Measurements from ENCODE around the gene MBOAT1.

The MBOAT1 gene

GRCh38 chr6:20128018-20128417 is 84.3 kb downstream of the MBOAT1 start:
- DNase-seq, result no peak

GRCh38 chr6:20126789-20127653 is 85.2 kb downstream of the MBOAT1 start:
- peak; percentile 70 for DNase-seq

- no peak for DNase-seq
Observed at GRCh38 chr6:20126102-20126752, 86.0 kb downstream of the MBOAT1 start.

GRCh38 chr6:20124545-20124944 is 87.7 kb downstream of the MBOAT1 start:
- no peak for DNase-seq

GRCh38 chr6:20119485-20119884 is 92.8 kb downstream of the MBOAT1 start:
- DNase-seq, result no peak

GRCh38 chr6:20118892-20119291 is 93.4 kb downstream of the MBOAT1 start:
- no peak for DNase-seq

GRCh38 chr6:20117474-20117873 is 94.8 kb downstream of the MBOAT1 start:
- no peak for DNase-seq

GRCh38 chr6:20116792-20117191 is 95.5 kb downstream of the MBOAT1 start:
- no peak for DNase-seq

GRCh38 chr6:20115246-20115980 is 96.9 kb downstream of the MBOAT1 start:
- no peak for DNase-seq

- no peak for DNase-seq
Observed at GRCh38 chr6:20113649-20114224, 98.5 kb downstream of the MBOAT1 start.

GRCh38 chr6:20112841-20113240 is 99.4 kb downstream of the MBOAT1 start:
- no peak for DNase-seq

- no peak for DNase-seq
Observed at GRCh38 chr6:20112241-20112640, 100.0 kb downstream of the MBOAT1 start.

- DNase-seq, result no peak
Observed at GRCh38 chr6:20110478-20110877, 101.8 kb downstream of the MBOAT1 start.

- no peak for DNase-seq
Observed at GRCh38 chr6:20109526-20109925, 102.7 kb downstream of the MBOAT1 start.

- no peak for DNase-seq
Observed at GRCh38 chr6:20105838-20106237, 106.4 kb downstream of the MBOAT1 start.

GRCh38 chr6:20104696-20105095 is 107.6 kb downstream of the MBOAT1 start:
- no peak for DNase-seq

GRCh38 chr6:20102397-20103073 is 109.7 kb downstream of the MBOAT1 start:
- no peak for DNase-seq

GRCh38 chr6:20099156-20099555 is 113.1 kb downstream of the MBOAT1 start:
- DNase-seq, result no peak

GRCh38 chr6:20098267-20098876 is 113.9 kb downstream of the MBOAT1 start:
- DNase-seq, result no peak

- no peak for DNase-seq
Observed at GRCh38 chr6:20096536-20096935, 115.7 kb downstream of the MBOAT1 start.

- no peak for DNase-seq
Observed at GRCh38 chr6:20095436-20095835, 116.8 kb downstream of the MBOAT1 start.

GRCh38 chr6:20092071-20092566 is 120.2 kb downstream of the MBOAT1 start:
- peak; percentile 24 for DNase-seq
